22Rv1 (cell line): Measurements from ENCODE around the gene GAB2.

Experiments
- H3K27ac ChIP-seq: fragments of 450-650 bp; 2 replicates; pipeline ENCODE4 v1.5.1; 2017
- CTCF ChIP-seq: fragments of 450-650 bp; IDR thresholded peaks from 2 replicates; pipeline ENCODE4 v1.5.1; 2017; ENCODE audit warnings: mild to moderate bottlenecking
- ZFX ChIP-seq: fragments of 450-650 bp; IDR thresholded peaks from 2 replicates; pipeline ENCODE4 v1.6.1; 2017; ENCODE audit warnings: antibody characterized with exemption, borderline replicate concordance

Gene GAB2

DNA sequence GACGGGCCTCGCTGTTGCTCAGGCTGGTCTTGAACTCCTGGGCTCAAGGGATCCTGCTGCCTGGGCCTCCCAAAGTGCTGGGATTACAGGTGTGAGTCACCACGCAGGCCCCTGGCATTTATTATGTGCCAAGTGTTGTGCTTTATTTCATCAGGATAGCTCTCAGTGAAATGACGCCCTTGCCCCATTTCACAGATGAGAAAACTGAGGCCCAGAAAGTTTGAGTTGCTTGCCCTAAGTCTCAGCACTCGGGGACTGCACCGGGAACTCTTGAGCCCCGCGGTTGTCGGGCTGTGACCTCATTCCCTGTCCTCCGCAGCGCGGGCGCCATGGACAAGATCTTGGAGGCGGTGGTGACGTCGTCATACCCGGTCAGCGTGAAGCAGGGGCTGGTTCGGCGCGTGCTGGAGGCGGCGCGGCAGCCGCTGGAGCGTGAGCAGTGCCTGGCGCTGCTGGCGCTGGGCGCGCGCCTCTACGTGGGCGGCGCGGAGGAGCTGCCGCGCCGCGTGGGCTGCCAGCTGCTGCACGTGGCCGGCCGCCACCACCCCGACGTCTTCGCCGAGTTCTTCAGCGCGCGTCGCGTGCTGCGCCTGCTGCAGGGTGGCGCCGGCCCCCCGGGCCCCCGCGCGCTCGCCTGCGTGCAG, 221.6 kb downstream of the GAB2 start:
- TF ChIP-seq ZFX (no peak), CTCF (no peak)
- H3K27ac ChIP-seq = no peak overlapping the region

GRCh38 chr11:78194490-78194889, 223.1 kb downstream of the GAB2 start:
- no peak for TF ChIP-seq CTCF
- no peak for TF ChIP-seq ZFX
- no peak overlapping the region for H3K27ac ChIP-seq

- no peak overlapping the region for H3K27ac ChIP-seq
- TF ChIP-seq CTCF = no peak
- TF ChIP-seq ZFX = no peak
Measured at GRCh38 chr11:78193806-78194205, 223.8 kb downstream of the GAB2 start.

DNA sequence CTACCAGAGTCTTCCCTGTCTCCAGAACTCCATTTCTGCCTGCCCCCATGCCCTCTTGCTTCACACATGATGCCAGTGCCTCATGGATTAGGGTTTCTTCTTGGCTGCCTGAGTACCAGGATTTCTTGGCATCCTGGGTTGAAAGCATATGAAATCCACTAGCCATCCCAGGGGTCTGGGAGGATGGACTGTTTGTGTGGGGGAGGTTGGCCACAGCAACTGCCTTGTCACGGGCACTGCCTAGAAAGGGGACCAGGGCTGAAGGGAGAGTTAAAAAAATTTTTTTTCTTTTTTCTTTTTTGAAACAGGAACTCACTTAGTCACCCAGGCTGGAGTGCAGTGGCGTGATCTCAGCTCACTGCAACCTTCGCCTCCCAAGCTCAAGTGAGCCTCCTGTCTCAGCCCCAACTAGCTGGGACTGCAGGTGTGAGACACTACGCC, 224.7 kb downstream of the GAB2 start:
- TF ChIP-seq CTCF (no peak), ZFX (no peak)
- no peak overlapping the region for H3K27ac ChIP-seq

DNA sequence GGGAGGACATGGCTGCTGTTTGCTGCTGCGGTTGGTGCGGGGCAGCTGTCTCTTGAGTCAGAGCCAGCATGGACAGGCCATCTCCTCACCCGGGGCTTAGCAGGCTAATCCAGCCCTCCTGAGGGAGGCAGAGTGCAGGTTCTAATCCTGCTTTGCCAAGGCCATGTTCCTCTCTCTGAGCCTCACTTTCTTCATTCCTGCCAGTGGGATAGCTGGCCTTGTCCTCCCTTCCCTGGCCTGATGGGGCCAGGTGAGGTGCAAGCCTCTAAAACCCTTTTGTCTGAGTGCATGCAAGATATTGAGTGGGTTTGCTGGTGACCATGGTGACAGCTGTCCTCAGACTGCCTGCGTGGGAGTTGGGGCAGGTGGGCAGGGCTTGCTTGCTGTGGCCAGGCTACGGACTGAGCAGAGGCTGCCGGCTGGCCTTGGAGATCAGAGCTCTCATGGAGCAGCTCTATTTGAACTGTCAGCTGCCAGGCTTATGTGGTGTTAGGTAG, 225.3 kb downstream of the GAB2 start:
- H3K27ac ChIP-seq = no peak overlapping the region
- TF ChIP-seq ZFX = no peak
- TF ChIP-seq CTCF = no peak

GRCh38 chr11:78190871-78191538, 226.6 kb downstream of the GAB2 start:
- TF ChIP-seq CTCF (no peak), ZFX (no peak)
- H3K27ac ChIP-seq = no peak overlapping the region

GRCh38 chr11:78190374-78190773, 227.2 kb downstream of the GAB2 start:
- no peak overlapping the region for H3K27ac ChIP-seq
- no peak for TF ChIP-seq CTCF
- TF ChIP-seq ZFX = no peak
